GM12801 (cell line): ENCODE data around the gene KBTBD12.

Source experiments
- TF ChIP-seq, protein P1 (sequence below): IDR thresholded peaks from one replicate; pipeline ENCODE4 v1.5.1; 2011; ENCODE audit warnings: control low read depth; ENCODE audit not compliant: insufficient read length; ENCODE audit errors: extremely low read depth

The KBTBD12 gene

DNA sequence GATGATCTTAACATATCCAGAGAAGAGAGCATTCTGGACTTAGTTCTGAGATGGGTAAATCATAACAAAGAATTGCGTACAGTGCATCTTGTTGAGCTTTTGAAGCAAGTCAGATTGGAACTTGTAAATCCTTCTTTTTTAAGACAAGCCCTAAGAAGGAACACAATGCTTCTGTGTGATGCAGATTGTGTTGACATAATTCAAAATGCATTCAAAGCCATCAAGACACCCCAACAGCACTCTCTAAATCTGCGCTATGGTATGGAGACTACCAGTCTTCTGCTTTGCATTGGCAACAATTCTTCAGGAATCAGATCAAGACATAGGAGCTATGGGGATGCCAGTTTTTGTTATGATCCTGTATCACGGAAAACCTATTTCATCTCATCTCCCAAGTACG lies 8.6 kb downstream of the KBTBD12 start:
- TF ChIP-seq, protein P1, sequence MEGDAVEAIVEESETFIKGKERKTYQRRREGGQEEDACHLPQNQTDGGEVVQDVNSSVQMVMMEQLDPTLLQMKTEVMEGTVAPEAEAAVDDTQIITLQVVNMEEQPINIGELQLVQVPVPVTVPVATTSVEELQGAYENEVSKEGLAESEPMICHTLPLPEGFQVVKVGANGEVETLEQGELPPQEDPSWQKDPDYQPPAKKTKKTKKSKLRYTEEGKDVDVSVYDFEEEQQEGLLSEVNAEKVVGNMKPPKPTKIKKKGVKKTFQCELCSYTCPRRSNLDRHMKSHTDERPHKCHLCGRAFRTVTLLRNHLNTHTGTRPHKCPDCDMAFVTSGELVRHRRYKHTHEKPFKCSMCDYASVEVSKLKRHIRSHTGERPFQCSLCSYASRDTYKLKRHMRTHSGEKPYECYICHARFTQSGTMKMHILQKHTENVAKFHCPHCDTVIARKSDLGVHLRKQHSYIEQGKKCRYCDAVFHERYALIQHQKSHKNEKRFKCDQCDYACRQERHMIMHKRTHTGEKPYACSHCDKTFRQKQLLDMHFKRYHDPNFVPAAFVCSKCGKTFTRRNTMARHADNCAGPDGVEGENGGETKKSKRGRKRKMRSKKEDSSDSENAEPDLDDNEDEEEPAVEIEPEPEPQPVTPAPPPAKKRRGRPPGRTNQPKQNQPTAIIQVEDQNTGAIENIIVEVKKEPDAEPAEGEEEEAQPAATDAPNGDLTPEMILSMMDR: no peak

DNA sequence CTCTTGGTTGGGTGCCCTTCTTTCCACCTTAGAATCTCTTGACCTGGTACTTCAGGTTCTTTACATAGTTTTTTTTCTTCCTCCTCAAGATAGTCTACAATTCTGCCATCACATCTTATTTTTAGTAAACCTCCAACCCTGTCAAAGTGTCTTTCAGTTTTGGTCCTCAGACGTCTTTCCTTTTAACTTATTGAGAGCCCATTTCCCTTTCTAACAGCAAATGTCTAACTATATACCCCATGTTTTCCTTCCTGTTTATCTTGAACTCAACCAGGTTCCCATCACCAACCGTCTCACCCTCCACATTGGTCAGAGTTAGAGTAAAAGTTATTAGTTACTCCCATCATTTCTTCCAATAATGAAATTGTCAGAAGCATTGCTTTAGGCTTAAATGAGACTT lies 10.4 kb downstream of the KBTBD12 start:
- TF ChIP-seq, protein P1: no peak

DNA sequence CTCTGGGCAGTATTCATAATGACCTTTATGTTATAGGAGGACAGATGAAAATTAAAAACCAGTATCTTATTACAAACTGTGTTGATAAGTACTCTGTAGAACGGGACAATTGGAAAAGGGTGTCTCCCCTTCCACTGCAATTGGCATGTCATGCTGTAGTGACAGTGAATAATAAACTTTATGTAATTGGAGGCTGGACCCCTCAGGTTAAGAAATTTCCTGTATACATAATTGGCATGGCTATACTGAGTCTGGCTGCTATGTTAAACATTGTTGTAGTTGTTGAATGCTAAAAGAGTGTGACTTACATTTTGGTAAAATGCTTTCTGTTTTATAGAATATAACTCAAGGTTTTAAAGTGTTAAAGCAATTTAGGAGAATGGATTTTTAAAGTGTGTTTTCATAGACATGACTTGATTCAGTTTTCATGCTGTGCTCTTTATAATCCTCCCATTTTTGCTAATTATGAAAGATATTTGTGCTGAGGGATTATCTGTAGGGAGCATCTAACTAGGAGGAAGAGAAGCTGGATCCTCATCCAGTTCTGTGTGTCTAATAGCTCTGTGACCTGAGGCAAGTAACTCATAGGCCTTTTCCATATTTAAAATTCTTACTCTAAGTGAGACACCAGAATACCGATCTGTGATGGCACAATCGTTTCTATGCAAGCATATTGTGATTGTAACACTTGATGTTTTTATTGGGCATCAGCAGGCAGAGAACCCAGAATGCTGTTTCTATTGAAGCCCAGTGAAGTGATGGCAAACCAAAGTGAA lies 13.0 kb downstream of the KBTBD12 start:
- TF ChIP-seq, protein P1: no peak

DNA sequence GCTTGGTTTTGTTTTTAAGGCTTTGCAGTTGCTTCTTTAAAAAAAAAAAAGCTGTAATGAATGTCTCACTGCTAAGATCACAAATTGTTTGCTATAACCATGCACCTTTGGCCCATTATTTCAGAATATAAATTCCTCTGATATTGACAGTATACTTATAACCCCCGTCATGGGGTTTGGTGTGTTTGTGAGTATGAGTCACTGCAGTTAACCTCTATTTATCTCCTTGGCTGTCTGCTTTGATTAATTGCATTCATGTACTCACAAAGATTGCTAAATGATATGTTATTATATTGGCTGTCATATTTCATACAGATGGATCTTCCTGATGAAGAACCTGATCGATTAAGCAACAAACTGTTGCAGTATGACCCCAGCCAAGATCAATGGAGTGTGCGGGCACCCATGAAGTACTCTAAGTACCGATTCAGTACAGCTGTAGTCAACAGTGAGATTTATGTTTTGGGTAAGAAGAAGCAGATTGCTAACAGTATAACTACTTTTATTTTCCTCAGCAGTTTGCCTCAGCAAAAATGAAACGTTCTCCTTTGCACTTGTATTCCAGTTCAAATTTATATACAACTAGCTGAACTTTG lies 14.9 kb downstream of the KBTBD12 start:
- TF ChIP-seq, protein P1: no peak

DNA sequence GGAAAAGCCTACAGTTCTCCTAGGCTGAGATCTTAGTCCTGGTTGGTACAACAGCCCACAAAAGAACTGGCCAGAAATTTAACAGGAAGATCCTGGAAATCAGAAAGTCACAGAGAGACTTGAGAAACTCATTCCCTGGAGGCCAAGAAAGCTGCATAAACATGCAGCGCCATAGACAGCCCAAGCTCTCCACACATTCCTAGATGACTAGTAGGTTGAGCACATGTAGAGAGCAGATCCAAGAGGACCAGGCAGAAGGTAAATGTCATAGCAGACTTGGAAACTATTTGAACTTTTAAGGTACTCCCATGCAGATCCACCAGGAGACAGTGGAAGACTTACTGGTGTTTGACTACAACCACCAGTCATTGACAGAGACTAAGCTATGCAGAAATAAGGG lies 18.4 kb downstream of the KBTBD12 start:
- TF ChIP-seq, protein P1: no peak

DNA sequence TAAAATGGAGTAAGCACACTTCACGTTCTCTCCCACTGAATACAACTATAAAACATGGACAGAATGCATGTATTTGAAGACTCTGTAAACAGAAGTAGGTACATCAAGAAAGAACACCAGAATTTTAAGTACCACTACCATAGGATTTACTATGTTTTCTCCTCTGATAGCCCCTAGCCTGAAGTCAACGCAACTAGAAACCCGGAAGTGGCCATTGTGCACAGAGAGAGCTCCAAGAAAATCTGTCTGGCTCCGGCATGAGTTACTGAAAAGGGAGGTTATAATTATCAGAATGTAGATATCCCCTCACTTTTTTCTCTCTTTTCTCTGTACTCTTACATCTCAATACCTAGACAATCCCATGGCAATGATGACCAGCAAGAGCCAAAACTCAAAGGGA lies 23.8 kb downstream of the KBTBD12 start:
- TF ChIP-seq, protein P1: no peak

DNA sequence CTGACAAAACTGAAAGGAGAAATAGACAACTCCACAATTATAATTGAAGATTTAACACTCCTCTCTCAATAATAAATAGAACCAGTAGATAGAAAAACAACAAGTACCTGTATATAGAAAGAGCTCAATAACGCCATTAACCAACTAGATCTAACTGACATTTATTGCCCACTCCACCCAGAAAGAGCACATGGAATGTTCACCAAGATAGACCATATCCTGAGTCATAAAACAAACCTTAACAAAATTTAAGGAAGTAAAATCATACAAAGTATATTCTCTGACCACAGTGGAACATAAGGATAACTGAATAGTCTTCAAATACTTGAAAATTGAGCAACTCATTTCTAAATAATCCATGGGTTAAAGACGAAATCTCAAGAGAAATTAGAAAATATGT lies 25.1 kb downstream of the KBTBD12 start:
- TF ChIP-seq, protein P1: no peak
